ENCODE measurements around the gene SHLD1. TPM values are rescaled to one million over a fixed set of nuclear protein-coding genes. Genes with fewer than 3 reads are reported as not detected.

SHLD1 gene
- total and polyA plus RNA-seq, 7 donors: 0.99 to 18.7 (median 5.4) TPM

- Histone ChIP-seq H3K36me3 (no peaks in the 10 kb centered on the region), H3K27ac (no peak overlapping the region), H3K4me3 (no peak overlapping the region), H3K9me3 (no peaks in the 10 kb centered on the region), H3K27me3 (no peaks in the 10 kb centered on the region), H3K4me1 (no peaks in the 10 kb centered on the region)
- DNase-seq: no peak
- intact Hi-C loops (cut with DNase I): no loop called here
- TF ChIP-seq EP300 (IDR thresholded peaks at IDR 0.05) (no peak), CTCF (IDR thresholded peaks at IDR 0.05) (no peak), POLR2A (IDR thresholded peaks at IDR 0.05) (no peak), POLR2AphosphoS5 (IDR thresholded peaks at IDR 0.05) (no peak)
- WGBS, 2 donors: 72 to 94% methylated on average over 3 of the region's 3 CpGs
Observed at GRCh38 chr20:5710551-5710950, 39.6 kb upstream of the SHLD1 start.

DNA sequence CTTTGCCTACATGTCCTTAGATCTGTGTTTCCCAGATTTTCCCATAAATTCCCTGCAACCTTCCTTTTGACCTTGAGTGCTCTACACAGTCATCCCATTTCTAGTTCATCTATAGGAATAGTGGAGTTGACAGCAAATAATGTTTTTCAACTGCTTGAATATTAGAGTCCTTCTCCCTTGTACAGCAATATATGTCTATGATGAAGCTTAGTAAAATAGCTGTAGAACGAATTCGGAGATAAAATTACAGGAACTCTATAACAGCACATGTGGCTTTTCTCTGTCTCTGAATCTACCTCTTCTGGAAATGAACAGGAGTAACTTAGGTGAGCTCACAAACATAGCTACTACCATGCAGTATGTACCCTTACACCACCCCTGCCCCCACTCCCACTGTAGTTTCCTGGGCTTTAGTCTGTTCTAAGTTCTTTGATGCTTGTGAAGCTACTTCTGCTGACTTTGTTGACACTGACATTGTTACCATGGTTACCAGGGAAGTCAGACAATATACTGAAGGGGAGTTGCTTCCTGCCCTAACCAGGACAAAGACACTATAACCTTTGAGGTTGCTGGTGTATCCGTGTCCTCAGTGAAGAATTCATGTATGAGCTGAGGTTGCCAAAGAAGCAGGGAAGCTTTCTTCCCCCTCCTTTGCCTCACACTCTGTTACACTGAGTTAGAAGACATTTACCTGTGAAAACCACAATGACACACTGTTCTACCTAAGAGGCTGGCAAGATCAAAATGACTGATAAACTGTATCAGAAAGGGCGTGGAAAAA, 35.8 kb upstream of the SHLD1 start:
- WGBS, 2 donors: 48 to 59% methylated on average over 4 of the region's 4 CpGs
- no peak overlapping the region for H3K4me3 ChIP-seq
- no peaks in the 10 kb centered on the region for H3K9me3 ChIP-seq
- no peaks in the 10 kb centered on the region for H3K36me3 ChIP-seq
- DNase-seq: no peak
- H3K27me3 ChIP-seq: no peaks in the 10 kb centered on the region
- intact Hi-C loops (cut with DNase I): no loop called here
- TF ChIP-seq POLR2A (IDR thresholded peaks at IDR 0.05) (no peak), CTCF (IDR thresholded peaks at IDR 0.05) (no peak), POLR2AphosphoS5 (IDR thresholded peaks at IDR 0.05) (no peak), EP300 (IDR thresholded peaks at IDR 0.05) (no peak)
- peaks cover 0 to 14% (median 9%) of the 10 kb centered on the region in 4 donors for H3K4me1 ChIP-seq
- no peak overlapping the region for H3K27ac ChIP-seq

DNA sequence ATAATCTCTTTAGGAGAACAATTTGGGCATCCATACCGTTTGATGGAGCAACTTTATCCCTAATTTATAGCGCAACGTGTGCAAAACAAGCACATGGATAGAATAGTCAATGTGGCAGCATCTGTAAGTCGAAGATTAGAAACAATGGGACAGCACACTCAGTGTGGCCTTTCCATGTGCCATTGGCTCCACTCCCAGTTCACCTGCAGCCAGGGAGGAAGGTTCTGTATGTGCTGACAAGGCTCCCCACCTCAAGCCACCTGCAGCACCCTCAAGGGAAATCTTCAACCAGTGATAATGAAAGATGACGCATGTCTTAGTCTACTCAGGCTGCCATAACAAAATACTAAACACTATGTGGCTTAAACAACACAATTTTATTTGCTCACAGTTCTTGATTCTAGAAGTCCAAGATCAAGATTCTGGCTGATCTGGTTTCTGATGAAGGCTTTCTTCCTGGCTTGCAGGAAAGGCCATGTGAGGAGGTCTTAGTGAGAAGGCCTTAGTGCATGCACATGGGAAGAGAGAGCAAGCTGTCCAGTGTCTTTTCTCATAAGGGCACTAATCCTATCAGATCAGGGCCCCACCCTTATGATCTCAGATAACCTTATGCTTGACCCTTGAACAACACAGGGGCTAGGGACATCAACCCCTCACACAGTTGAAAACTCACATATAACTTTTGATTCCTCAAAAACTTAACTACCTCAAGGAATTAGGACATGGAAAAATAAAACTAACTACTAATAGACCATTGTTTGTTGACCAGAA, 34.9 kb upstream of the SHLD1 start:
- WGBS, 2 donors: 82 to 88% methylated on average over 5 of the region's 5 CpGs
- intact Hi-C loops (cut with DNase I): no loop called here

DNA sequence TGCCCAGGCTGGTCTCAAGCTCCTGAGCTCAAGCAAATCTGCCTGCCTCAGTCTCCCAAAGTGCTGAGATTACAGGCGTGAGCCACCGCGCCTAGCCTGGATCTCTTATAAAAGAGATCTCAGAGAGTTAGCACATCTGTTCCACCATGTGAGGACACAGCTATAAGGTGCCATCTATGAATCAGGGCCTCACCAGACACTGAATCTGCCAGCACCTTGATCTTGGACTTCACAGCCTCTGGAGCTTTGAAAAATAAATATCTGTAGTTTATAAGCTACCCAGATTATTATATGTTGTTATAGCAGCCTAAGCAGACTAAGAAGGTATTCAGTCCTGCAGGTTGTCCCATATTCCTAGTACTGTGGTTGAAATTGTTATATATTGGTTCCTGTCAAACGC, 33.2 kb upstream of the SHLD1 start:
- H3K4me3 ChIP-seq: no peak overlapping the region
- H3K36me3 ChIP-seq: no peaks in the 10 kb centered on the region
- no peaks in the 10 kb centered on the region for H3K27me3 ChIP-seq
- peaks cover 0 to 16% (median 9%) of the 10 kb centered on the region in 4 donors for H3K4me1 ChIP-seq
- no peak overlapping the region for H3K27ac ChIP-seq
- DNase-seq: no peak
- TF ChIP-seq EP300 (IDR thresholded peaks at IDR 0.05) (no peak), POLR2A (IDR thresholded peaks at IDR 0.05) (no peak), CTCF (IDR thresholded peaks at IDR 0.05) (no peak), POLR2AphosphoS5 (IDR thresholded peaks at IDR 0.05) (no peak)
- intact Hi-C loops (cut with DNase I): no loop called here
- no peaks in the 10 kb centered on the region for H3K9me3 ChIP-seq
- WGBS, 2 donors: 98% methylated on average over 4 of the region's 4 CpGs

More for the DNA sequence above, 34.9 kb upstream of the SHLD1 start:
- Histone ChIP-seq H3K27me3 (no peaks in the 10 kb centered on the region), H3K9me3 (no peaks in the 10 kb centered on the region), H3K36me3 (no peaks in the 10 kb centered on the region), H3K4me3 (no peak overlapping the region), H3K4me1 (peaks cover 0 to 16% (median 9%) of the 10 kb centered on the region in 4 donors), H3K27ac (no peak overlapping the region)
- DNase-seq: no peak
- TF ChIP-seq POLR2A (IDR thresholded peaks at IDR 0.05): no peak
- TF ChIP-seq CTCF (IDR thresholded peaks at IDR 0.05): no peak
- TF ChIP-seq POLR2AphosphoS5 (IDR thresholded peaks at IDR 0.05): no peak
- no peak for TF ChIP-seq EP300 (IDR thresholded peaks at IDR 0.05)

Data from sigmoid colon (tissue), 7 donors.